Gastrocnemius medialis (tissue), 4 donors: Measurements from ENCODE around the gene CEP350. TPM values are rescaled to one million over a fixed set of nuclear protein-coding genes. Genes with fewer than 3 reads are reported as not detected.

Experiments
- ATAC-seq, 2 donors: fragments of 150-250 bp; one replicate each; pipeline ENCODE4 v1.9.1; 2016
- DNase-seq, 2 donors: peaks; one replicate each; pipeline ENCODE4 v3.0.0-alpha.2; 2019
- H3K27ac ChIP-seq, 4 donors: fragments of 200-600 bp; sonication (generic); 1 replicate in 1 of 4; 2 replicates in 3 of 4; pipeline ENCODE4 v1.5.1; 2016 to 2018; ENCODE audit warnings: mild to moderate bottlenecking in 2 of 4, moderate library complexity in 1 of 4
- H3K27me3 ChIP-seq, 3 donors: fragments of 200-600 bp; sonication (generic) in 2 of 3; 1 replicate in 1 of 3; 2 replicates in 2 of 3; pipeline versions ENCODE4 v1.5.1 to v1.6.0; 2016 to 2019; ENCODE audit warnings: mild to moderate bottlenecking in 1 of 3, moderate library complexity in 1 of 3
- H3K36me3 ChIP-seq, 2 donors: fragments of 200-600 bp; sonication (generic) in 1 of 2; one replicate each; pipeline ENCODE4 v1.5.1; 2017 to 2018
- H3K4me1 ChIP-seq, 2 donors: fragments of 200-600 bp; sonication (generic) in 1 of 2; one replicate each; pipeline ENCODE4 v1.5.1; 2016 to 2017; ENCODE audit warnings: mild to moderate bottlenecking in 2 of 2
- H3K4me3 ChIP-seq, 4 donors: fragments of 200-600 bp; sonication (generic) in 3 of 4; 1 replicate in 1 of 4; 2 replicates in 3 of 4; pipeline ENCODE4 v1.5.1; 2016 to 2019; ENCODE audit warnings: mild to moderate bottlenecking in 2 of 4
- H3K9me3 ChIP-seq, 3 donors: fragments of 200-600 bp; sonication (generic) in 2 of 3; 1 replicate in 1 of 3; 2 replicates in 2 of 3; pipeline ENCODE4 v1.5.1; 2016 to 2019
- POLR2A ChIP-seq, 2 donors: fragments of 450-650 bp; IDR thresholded peaks; one replicate each; pipeline ENCODE4 v1.6.1; 2017; ENCODE audit warnings: antibody characterized with exemption in 2 of 2, mild to moderate bottlenecking in 2 of 2, moderate library complexity in 2 of 2
- in situ Hi-C, 4 donors: fragments of 200-750 bp; cut with MboI; loops; one replicate each; pipeline versions ENCODE4 v1.15.0 to v1.8.0; 2017; ENCODE audit warnings: low sequenced_read_pairs in 4 of 4
- intact Hi-C: fragments of 100-400 bp; cut with DNase I; formaldehyde crosslinking; loops from one replicate; pipeline ENCODE4 v1.15.1; 2023; ENCODE audit warnings: low total_unique reads
- total RNA-seq, 4 donors: library from RNA; depleted of rRNA; stranded (reverse); fragments of >200 nt; gene quantifications; one replicate each; pipeline versions ENCODE4 v1.1.0 to v1.2.3, GENCODE V29; 2016
- TF ChIP-seq, protein P1 (sequence below), 5 experiments: fragments of 450-650 bp in 3 of 5; fragments of 200-600 bp in 2 of 5; sonication (generic) in 2 of 5; IDR thresholded peaks in 4 of 5; conservative IDR thresholded peaks in 1 of 5; 1 replicate in 4 of 5; 2 replicates in 1 of 5; pipeline ENCODE4 v1.5.1; 2016 to 2019; ENCODE audit warnings: antibody characterized with exemption in 5 of 5, mild to moderate bottlenecking in 3 of 5, moderate library complexity in 3 of 5

CEP350 gene
- total RNA-seq, 4 donors from 2014 or later, result 83.7 to 197 (median 157) TPM

DNA sequence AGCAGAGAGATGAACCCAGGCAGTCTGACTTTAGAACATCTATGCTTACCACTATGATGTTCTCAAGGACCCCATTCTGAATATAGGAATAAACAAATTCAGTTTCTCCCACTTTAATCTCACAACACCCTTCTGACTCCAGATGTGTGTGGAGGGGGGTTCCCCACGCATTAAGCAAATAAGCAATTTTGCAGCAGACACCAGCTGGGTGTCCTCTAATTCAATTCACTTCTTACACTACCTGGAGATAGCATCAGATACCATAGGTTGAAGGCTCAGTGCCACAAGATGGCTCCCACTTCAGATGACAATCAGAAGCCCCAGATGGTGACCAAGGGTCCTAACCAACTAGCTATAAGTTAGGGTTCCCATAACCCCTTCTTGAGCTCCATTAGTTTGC is 30.3 kb upstream of the CEP350 start:
- Histone ChIP-seq H3K27me3 (no peaks in the 10 kb centered on the region), H3K4me3 (no peak overlapping the region), H3K36me3 (peaks cover 0 to 24% of the 10 kb centered on the region in 2 donors), H3K27ac (no peak overlapping the region), H3K9me3 (no peaks in the 10 kb centered on the region), H3K4me1 (no peaks in the 10 kb centered on the region)
- ATAC-seq (no peak), DNase-seq (no peak)
- intact Hi-C loops, result no loop called here
- in situ Hi-C loops, result loop anchor here in 3 of 4 donors (25.0 kb wide), 3 partner anchors 88 to 163 kb away; no protein-coding TSS in a partner anchor
- no peak for TF ChIP-seq POLR2A (IDR thresholded peaks at IDR 0.05)
- TF ChIP-seq, protein P1, sequence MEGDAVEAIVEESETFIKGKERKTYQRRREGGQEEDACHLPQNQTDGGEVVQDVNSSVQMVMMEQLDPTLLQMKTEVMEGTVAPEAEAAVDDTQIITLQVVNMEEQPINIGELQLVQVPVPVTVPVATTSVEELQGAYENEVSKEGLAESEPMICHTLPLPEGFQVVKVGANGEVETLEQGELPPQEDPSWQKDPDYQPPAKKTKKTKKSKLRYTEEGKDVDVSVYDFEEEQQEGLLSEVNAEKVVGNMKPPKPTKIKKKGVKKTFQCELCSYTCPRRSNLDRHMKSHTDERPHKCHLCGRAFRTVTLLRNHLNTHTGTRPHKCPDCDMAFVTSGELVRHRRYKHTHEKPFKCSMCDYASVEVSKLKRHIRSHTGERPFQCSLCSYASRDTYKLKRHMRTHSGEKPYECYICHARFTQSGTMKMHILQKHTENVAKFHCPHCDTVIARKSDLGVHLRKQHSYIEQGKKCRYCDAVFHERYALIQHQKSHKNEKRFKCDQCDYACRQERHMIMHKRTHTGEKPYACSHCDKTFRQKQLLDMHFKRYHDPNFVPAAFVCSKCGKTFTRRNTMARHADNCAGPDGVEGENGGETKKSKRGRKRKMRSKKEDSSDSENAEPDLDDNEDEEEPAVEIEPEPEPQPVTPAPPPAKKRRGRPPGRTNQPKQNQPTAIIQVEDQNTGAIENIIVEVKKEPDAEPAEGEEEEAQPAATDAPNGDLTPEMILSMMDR (IDR thresholded peaks at IDR 0.05 in 4 of 5, conservative IDR thresholded peaks at IDR 0.05 in 1 of 5), result no peak

DNA sequence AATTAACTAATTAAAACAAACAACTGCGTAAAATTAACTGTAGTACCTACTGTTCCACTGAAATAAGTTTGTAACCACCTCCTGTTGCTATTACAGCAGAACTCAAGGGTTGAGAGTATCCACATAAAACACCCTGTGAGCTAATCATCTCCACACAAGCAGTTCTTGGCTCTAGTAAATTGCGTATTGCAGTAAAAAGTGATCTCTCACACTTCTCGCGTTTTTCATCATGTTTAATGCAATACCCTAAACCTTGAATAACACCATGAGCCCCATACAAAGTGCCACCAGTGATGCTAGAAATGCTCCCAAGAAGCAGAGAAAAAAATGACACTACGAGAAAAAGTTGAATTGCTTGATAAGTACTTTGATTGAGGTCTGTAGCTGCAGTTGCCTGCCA is 29.3 kb upstream of the CEP350 start:
- Histone ChIP-seq H3K4me1 (no peaks in the 10 kb centered on the region), H3K4me3 (no peak overlapping the region), H3K27me3 (no peaks in the 10 kb centered on the region), H3K9me3 (no peaks in the 10 kb centered on the region), H3K27ac (no peak overlapping the region), H3K36me3 (peaks cover 0 to 13% of the 10 kb centered on the region in 2 donors)
- intact Hi-C loops (no loop called here), in situ Hi-C loops (no loop called here)
- DNase-seq (no peak), ATAC-seq (no peak)
- TF ChIP-seq, protein P1 (IDR thresholded peaks at IDR 0.05 in 4 of 5, conservative IDR thresholded peaks at IDR 0.05 in 1 of 5), result no peak
- no peak for TF ChIP-seq POLR2A (IDR thresholded peaks at IDR 0.05)

DNA sequence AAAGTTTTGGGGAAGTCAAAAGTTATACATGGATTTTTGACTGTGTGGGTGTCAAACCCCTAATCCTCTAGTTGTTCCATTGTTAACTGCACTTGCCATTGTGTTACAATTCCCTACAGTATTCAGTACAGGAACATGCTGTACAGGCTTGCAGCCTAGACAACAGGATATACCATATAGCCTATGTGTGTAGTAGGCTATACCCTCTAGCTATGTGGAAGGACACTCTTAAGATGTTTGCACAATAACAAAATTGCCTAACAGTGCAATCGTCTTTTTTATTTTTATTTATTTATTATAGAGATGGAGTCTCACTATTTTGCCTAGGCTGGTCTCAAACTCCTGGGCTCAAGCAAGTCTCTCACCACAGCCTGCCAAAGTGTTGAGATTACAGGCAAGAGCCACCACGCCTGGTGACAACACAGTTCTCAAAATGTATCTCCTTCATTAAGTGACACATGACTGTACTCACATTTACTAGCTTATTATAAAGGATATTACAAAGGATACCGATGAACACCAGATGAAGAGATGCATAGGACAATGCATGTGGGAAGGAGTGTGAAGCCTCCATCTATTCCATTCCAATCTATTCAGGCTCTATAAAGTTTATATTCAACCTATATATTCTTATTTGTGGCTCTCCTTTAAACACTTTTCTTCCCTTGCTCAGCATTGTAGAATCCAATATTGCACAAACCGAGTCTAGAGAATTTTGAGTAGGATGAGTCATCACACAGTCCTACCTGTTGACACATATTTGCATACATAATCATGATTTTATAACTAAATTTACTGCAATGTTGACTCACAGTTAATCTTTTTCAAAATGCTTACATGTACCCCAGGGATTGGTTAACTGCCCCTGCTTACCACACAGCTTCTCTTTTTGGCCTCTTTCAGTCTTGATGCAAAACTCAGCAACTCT is 28.4 kb upstream of the CEP350 start:
- H3K9me3 ChIP-seq, result no peaks in the 10 kb centered on the region
- peaks cover 0 to 6% of the 10 kb centered on the region in 2 donors for H3K36me3 ChIP-seq
- in situ Hi-C loops, result no loop called here
- TF ChIP-seq POLR2A (IDR thresholded peaks at IDR 0.05), result no peak
- TF ChIP-seq, protein P1 (IDR thresholded peaks at IDR 0.05 in 4 of 5, conservative IDR thresholded peaks at IDR 0.05 in 1 of 5), result no peak
- no peak overlapping the region for H3K27ac ChIP-seq
- no peak overlapping the region for H3K4me3 ChIP-seq
- intact Hi-C loops, result no loop called here
- ATAC-seq (no peak), DNase-seq (no peak)
- H3K27me3 ChIP-seq, result no peaks in the 10 kb centered on the region
- H3K4me1 ChIP-seq, result no peaks in the 10 kb centered on the region

DNA sequence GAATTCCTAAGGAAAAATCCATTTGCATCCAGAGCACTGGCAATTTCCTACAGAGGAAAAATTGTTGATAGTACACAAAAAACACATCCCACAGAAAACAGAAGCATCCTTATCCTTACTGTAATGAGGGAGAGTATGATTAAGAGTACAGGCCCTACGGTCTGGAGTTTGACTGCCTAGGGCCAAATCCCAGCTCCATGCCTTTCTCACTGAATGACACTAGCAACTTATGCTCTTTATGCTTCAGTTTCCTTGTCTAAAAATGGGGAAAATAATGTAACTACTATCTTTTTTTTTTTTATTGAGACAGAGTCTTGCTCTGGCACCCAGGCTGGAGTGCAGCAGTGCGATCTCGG is 27.8 kb upstream of the CEP350 start:
- in situ Hi-C loops, result no loop called here
- Histone ChIP-seq H3K4me3 (no peak overlapping the region), H3K36me3 (no peaks in the 10 kb centered on the region), H3K9me3 (no peaks in the 10 kb centered on the region), H3K27ac (no peak overlapping the region), H3K27me3 (no peaks in the 10 kb centered on the region), H3K4me1 (no peaks in the 10 kb centered on the region)
- intact Hi-C loops, result no loop called here
- DNase-seq (no peak), ATAC-seq (no peak)
- no peak for TF ChIP-seq POLR2A (IDR thresholded peaks at IDR 0.05)
- TF ChIP-seq, protein P1 (IDR thresholded peaks at IDR 0.05 in 4 of 5, conservative IDR thresholded peaks at IDR 0.05 in 1 of 5), result no peak
